ENCODE results near the gene SPRR2F.

The SPRR2F gene

DNA sequence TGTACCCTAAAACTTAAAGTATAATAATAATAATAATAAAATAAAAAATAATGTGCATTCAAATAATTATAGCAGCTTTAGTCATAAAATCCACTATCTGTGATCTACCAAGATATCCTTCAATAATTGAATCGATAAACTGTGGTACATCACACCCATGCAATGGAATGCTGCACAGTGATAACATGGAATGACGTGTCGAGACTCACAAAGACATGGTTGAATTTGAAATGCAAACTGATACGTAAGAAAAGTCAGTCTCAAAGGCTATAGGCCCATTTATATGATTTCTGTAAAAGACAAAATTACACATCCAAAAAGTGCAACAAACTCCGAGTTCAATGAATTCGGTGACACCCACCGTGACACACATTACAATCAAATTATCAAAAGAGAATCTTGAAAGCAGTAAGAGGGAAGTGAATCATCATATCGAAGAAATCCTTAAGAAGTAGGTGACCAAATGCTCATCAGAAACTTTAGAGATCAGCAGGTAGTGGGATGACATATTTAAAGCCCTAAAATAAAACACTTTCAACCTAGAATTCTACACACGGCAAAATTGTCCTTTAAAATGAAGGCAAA lies 13.8 kb downstream of the SPRR2F start:
- no peak overlapping the region for H3K4me2 ChIP-seq (ENCODE audit: low read depth, low read length, poor library complexity, severe bottlenecking)

DNA sequence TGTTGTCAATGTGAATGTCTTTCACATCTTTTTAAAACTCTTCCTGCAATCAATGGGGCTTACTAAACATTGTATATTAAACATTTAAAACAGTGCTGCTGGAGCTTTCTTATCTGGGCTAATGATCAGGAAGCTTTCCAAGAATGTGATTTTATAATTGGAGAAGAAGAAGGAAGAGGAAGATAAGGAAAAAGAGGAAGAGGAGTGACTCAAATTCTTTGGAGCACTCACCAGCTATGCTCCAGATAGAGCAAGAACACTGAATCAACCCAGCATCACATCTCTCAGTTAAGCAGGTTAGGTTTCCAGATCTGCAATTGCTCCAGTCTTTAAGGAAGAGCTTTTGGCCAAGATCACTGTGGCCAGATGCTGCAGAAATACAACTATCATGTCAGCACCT lies 17.6 kb downstream of the SPRR2F start:
- no peak overlapping the region for H2AFZ ChIP-seq (ENCODE audit: low read depth, low read length, severe bottlenecking)

More for the DNA sequence above, 13.8 kb downstream of the SPRR2F start:
- Histone ChIP-seq H3K36me3 (ENCODE audit: low read length) (no peaks in the 10 kb centered on the region), H3K9me3 (ENCODE audit: insufficient read depth, low read length) (no peaks in the 10 kb centered on the region), H3K9ac (ENCODE audit: low read length) (no peak overlapping the region), H2AFZ (ENCODE audit: low read depth, low read length, severe bottlenecking) (no peak overlapping the region), H3K4me3 (ENCODE audit: insufficient read depth, low read length, poor library complexity, severe bottlenecking) (no peak overlapping the region), H3K9me2 (replicated peaks; ENCODE audit: insufficient read depth, low read length) (no peaks in the 10 kb centered on the region), H3F3A (ENCODE audit: insufficient read depth) (no peaks in the 10 kb centered on the region), H4K20me1 (ENCODE audit: low read depth, low read length) (no peaks in the 10 kb centered on the region), H3K27ac (ENCODE audit: low read depth, low read length) (no peak overlapping the region), H3K79me2 (ENCODE audit: insufficient read depth, low read length) (no peaks in the 10 kb centered on the region), H3K27me3 (ENCODE audit: low read length) (no peaks in the 10 kb centered on the region)
- TF ChIP-seq, protein P1, sequence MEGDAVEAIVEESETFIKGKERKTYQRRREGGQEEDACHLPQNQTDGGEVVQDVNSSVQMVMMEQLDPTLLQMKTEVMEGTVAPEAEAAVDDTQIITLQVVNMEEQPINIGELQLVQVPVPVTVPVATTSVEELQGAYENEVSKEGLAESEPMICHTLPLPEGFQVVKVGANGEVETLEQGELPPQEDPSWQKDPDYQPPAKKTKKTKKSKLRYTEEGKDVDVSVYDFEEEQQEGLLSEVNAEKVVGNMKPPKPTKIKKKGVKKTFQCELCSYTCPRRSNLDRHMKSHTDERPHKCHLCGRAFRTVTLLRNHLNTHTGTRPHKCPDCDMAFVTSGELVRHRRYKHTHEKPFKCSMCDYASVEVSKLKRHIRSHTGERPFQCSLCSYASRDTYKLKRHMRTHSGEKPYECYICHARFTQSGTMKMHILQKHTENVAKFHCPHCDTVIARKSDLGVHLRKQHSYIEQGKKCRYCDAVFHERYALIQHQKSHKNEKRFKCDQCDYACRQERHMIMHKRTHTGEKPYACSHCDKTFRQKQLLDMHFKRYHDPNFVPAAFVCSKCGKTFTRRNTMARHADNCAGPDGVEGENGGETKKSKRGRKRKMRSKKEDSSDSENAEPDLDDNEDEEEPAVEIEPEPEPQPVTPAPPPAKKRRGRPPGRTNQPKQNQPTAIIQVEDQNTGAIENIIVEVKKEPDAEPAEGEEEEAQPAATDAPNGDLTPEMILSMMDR (IDR thresholded peaks at IDR 0.05; ENCODE audit: insufficient read depth, low read length, poor library complexity, severe bottlenecking): no peak
- TF ChIP-seq EZH2phosphoT487 (conservative IDR thresholded peaks at IDR 0.05; ENCODE audit: low read length): no peak

DNA sequence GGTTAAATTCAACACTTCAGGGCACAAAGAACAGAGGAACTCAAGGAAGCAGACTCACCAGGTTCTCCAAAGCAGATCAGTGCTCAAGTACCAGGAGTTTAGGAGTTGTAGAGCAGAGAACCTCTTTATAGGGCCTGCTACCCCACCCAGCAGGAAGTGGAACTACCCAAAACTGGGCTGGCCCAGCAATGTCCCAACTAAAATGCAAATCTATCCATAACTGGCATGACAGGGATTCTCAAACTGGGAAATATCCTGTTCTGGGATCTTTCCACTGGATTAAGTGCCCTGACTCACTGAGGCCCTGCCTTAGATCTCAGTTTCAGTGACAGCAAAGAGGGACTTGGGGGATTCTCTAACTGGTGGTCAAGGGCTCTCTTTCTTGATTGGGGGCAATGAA lies 18.9 kb downstream of the SPRR2F start, which contains the start of gene SPRR2E:
Gene SPRR2E, minus strand, starts transcription at position 101 of the 400 bp plus-strand sequence. CDS start 775 bp downstream, outside the sequence.
- TF ChIP-seq EZH2phosphoT487 (conservative IDR thresholded peaks at IDR 0.05; ENCODE audit: low read length): no peak
- TF ChIP-seq, protein P1 (IDR thresholded peaks at IDR 0.05; ENCODE audit: insufficient read depth, low read length, poor library complexity, severe bottlenecking): no peak
- no peaks in the 10 kb centered on the region for H4K20me1 ChIP-seq (ENCODE audit: low read depth, low read length)
- no peak within 1 kb of the TSS for H3K4me2 ChIP-seq (ENCODE audit: low read depth, low read length, poor library complexity, severe bottlenecking)
- H3K27me3 ChIP-seq (ENCODE audit: low read length): no peaks in the 10 kb centered on the region
- H3K9ac ChIP-seq (ENCODE audit: low read length): no peak within 1 kb of the TSS
- H3K27ac ChIP-seq (ENCODE audit: low read depth, low read length): no peak within 1 kb of the TSS
- H3K36me3 ChIP-seq (ENCODE audit: low read length): no peaks in the 10 kb centered on the region
- H3F3A ChIP-seq (ENCODE audit: insufficient read depth): no peaks in the 10 kb centered on the region
- H2AFZ ChIP-seq (ENCODE audit: low read depth, low read length, severe bottlenecking): no peak within 1 kb of the TSS
- no peaks in the 10 kb centered on the region for H3K9me3 ChIP-seq (ENCODE audit: insufficient read depth, low read length)
- no peaks in the 10 kb centered on the region for H3K9me2 ChIP-seq (replicated peaks; ENCODE audit: insufficient read depth, low read length)
- H3K79me2 ChIP-seq (ENCODE audit: insufficient read depth, low read length): no peaks in the 10 kb centered on the region
- H3K4me3 ChIP-seq (ENCODE audit: insufficient read depth, low read length, poor library complexity, severe bottlenecking): no peak within 1 kb of the TSS

More for the DNA sequence above, 17.6 kb downstream of the SPRR2F start:
- H3K9me2 ChIP-seq (replicated peaks; ENCODE audit: insufficient read depth, low read length): no peaks in the 10 kb centered on the region
- TF ChIP-seq EZH2phosphoT487 (conservative IDR thresholded peaks at IDR 0.05; ENCODE audit: low read length): no peak
- TF ChIP-seq, protein P1 (IDR thresholded peaks at IDR 0.05; ENCODE audit: insufficient read depth, low read length, poor library complexity, severe bottlenecking): no peak
- no peaks in the 10 kb centered on the region for H3K27me3 ChIP-seq (ENCODE audit: low read length)
- H3K9me3 ChIP-seq (ENCODE audit: insufficient read depth, low read length): no peaks in the 10 kb centered on the region
- H3K36me3 ChIP-seq (ENCODE audit: low read length): no peaks in the 10 kb centered on the region
- H3K27ac ChIP-seq (ENCODE audit: low read depth, low read length): no peak overlapping the region
- H3K79me2 ChIP-seq (ENCODE audit: insufficient read depth, low read length): no peaks in the 10 kb centered on the region
- no peaks in the 10 kb centered on the region for H3F3A ChIP-seq (ENCODE audit: insufficient read depth)
- no peak overlapping the region for H3K4me3 ChIP-seq (ENCODE audit: insufficient read depth, low read length, poor library complexity, severe bottlenecking)
- no peak overlapping the region for H3K9ac ChIP-seq (ENCODE audit: low read length)
- no peak overlapping the region for H3K4me2 ChIP-seq (ENCODE audit: low read depth, low read length, poor library complexity, severe bottlenecking)
- no peaks in the 10 kb centered on the region for H4K20me1 ChIP-seq (ENCODE audit: low read depth, low read length)
